IPS-20b (cell line): ENCODE data around the gene LACTB.

Experiments used
- H3K27ac ChIP-seq: one replicate; pipeline ENCODE4 v1.5.1; 2013; ENCODE audit warnings: low read length
- H3K27me3 ChIP-seq: 2 replicates; pipeline ENCODE4 v1.6.1; 2013; ENCODE audit warnings: mild to moderate bottlenecking, low read length, inconsistent platforms; ENCODE audit not compliant: insufficient read depth
- H3K36me3 ChIP-seq: 2 replicates; pipeline ENCODE4 v1.6.1; 2013; ENCODE audit warnings: low read depth, mild to moderate bottlenecking, inconsistent platforms, low read length, moderate library complexity; ENCODE audit not compliant: insufficient read depth
- H3K4me1 ChIP-seq: 2 replicates; pipeline ENCODE4 v1.6.1; 2013; ENCODE audit warnings: mild to moderate bottlenecking, control low read depth, inconsistent platforms, low read length, moderate library complexity; ENCODE audit not compliant: insufficient read depth
- H3K4me3 ChIP-seq: 2 replicates; pipeline ENCODE4 v1.5.1; 2013; ENCODE audit warnings: mild to moderate bottlenecking, low read length, inconsistent platforms
- H3K9ac ChIP-seq: 2 replicates; pipeline ENCODE4 v1.6.1; 2013; ENCODE audit warnings: low read depth, mild to moderate bottlenecking, inconsistent platforms, low read length, moderate library complexity
- H3K9me3 ChIP-seq: 2 replicates; pipeline ENCODE4 v1.6.1; 2013; ENCODE audit warnings: mild to moderate bottlenecking, low read depth, low read length, inconsistent platforms; ENCODE audit not compliant: insufficient read depth

LACTB gene

DNA sequence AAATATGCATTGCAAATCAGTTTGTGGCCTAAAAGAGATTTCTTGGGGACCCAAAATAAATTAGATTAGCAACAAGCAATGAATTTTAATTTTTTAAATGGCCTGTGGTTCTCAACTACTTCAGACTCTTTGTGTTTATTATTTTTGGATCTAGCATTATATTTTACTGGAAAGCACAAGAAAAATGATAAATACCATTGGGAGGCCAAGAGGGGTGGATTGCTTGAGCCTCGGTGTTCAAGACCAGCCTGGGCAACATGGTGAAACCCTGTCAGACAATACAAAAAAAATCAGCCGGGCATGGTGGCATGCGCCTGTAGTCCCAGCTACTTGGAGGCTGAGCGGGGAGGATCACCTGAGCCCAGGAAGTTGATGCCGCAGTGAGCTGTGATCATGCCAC is 13.6 kb downstream of the LACTB start:
- no peaks in the 10 kb centered on the region for H3K36me3 ChIP-seq
- H3K9me3 ChIP-seq: no peaks in the 10 kb centered on the region
- no peak overlapping the region for H3K4me3 ChIP-seq
- H3K4me1 ChIP-seq: no peaks in the 10 kb centered on the region
- H3K27me3 ChIP-seq: no peaks in the 10 kb centered on the region
- no peak overlapping the region for H3K9ac ChIP-seq
- H3K27ac ChIP-seq: no peak overlapping the region

DNA sequence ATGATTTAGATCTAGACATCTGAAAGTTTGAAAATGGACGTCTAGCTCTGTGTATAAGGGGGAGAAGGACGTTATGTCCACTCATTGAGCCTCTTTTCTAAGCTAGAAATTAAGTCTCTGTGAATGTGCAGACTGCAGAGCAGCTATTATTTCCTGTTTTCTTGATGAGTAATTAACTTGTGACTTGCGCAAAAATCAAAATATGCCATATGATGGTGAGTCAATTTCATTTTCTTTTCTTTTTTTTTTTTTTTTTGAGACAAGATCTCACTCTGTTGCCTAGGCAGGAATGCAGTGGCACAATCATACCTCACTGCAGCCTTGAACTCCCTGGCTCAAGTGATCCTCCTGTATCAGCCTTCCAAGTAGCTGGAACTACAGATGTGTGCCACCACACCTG is 14.1 kb downstream of the LACTB start:
- no peaks in the 10 kb centered on the region for H3K36me3 ChIP-seq
- H3K9me3 ChIP-seq: no peaks in the 10 kb centered on the region
- no peak overlapping the region for H3K9ac ChIP-seq
- H3K4me3 ChIP-seq: no peak overlapping the region
- no peaks in the 10 kb centered on the region for H3K4me1 ChIP-seq
- no peak overlapping the region for H3K27ac ChIP-seq
- no peaks in the 10 kb centered on the region for H3K27me3 ChIP-seq

DNA sequence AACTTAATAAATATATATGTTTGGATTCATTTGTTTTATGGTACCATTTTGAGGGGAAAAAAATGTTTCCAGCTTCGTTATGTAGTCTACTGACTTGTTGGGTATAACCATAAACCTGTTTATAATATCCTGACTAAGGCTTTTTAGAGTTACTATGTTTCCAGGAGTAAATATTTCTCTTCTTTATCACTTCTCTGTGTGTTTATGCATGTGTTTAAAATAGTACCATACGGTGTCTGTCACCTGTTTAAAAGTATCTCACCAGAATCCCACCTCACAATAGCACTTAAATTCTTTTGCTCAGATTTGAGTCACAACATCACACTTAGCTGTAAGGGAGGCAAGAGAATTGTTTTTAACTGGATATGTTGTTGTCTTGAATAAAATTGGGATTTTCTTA is 15.1 kb downstream of the LACTB start:
- Histone ChIP-seq H3K36me3 (no peaks in the 10 kb centered on the region), H3K9ac (no peak overlapping the region), H3K9me3 (no peaks in the 10 kb centered on the region), H3K27ac (no peak overlapping the region), H3K27me3 (no peaks in the 10 kb centered on the region), H3K4me1 (no peaks in the 10 kb centered on the region), H3K4me3 (no peak overlapping the region)

DNA sequence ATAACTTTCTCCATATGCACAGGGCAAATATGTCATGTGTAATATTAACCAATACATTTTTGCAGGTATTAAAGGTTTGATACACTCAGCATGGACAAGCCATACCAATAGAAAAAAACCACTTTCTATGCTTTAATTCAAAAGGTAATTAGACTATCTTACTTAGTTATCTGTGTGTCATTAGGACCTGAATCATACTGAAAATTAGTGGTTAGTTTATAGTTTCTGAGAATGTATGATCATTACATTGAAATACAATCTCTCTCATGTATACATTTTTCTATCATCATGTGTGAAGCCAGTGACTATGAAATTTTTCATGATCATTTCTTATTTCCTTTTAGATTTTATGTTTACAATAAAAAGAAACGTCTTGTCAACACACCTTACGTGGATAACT is 19.3 kb downstream of the LACTB start:
- no peak overlapping the region for H3K9ac ChIP-seq
- H3K36me3 ChIP-seq: no peaks in the 10 kb centered on the region
- no peak overlapping the region for H3K27ac ChIP-seq
- H3K9me3 ChIP-seq: no peaks in the 10 kb centered on the region
- H3K4me3 ChIP-seq: no peak overlapping the region
- H3K27me3 ChIP-seq: no peaks in the 10 kb centered on the region
- H3K4me1 ChIP-seq: no peaks in the 10 kb centered on the region

DNA sequence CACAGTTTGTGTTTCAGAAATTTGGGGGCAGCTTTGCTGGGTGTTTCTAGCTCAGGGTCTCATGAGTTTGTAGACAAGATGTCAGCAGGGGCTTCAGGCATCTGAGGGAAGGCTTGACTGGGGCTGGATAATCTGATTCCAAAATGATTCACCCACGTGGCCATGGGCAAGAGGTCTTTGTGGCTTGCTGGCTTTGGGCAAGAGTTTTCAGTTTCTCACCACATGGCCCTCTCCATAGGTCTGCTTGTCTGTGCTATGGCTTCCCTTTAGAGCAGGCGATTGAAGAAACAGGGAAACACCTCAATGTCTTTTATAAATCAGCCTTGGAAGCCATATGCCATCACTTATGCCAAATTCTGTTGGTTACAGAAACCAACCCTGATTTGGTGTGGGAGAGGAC is 23.8 kb downstream of the LACTB start:
- H3K27me3 ChIP-seq: no peaks in the 10 kb centered on the region
- peaks cover 6% of the 10 kb centered on the region; the same call in 1 of the 2 replicates for H3K36me3 ChIP-seq
- no peak overlapping the region for H3K9ac ChIP-seq
- no peaks in the 10 kb centered on the region for H3K9me3 ChIP-seq
- no peaks in the 10 kb centered on the region for H3K4me1 ChIP-seq
- no peak overlapping the region for H3K4me3 ChIP-seq
- no peak overlapping the region for H3K27ac ChIP-seq

DNA sequence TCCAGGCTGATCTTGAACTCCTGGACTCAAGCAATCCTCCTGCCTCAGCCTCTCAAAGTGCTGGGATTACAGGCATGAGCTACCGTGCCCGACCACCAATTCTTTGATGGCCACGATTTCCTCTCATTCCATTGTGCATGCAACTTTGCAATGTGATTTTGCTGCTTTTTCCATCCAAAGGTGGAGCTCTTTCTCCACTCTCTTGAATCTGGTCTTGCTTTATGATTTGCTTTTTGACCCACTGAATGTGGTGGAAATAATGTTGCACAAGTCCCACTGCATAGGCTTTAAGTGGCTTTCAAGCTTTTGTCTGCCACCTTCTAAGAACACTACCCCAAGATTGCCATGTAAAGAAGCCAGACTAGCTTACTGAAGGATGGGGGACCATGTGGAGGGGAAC is 25.0 kb downstream of the LACTB start:
- Histone ChIP-seq H3K27ac (no peak overlapping the region), H3K36me3 (peaks cover 9% of the 10 kb centered on the region), H3K4me3 (no peak overlapping the region), H3K4me1 (no peaks in the 10 kb centered on the region), H3K9ac (no peak overlapping the region), H3K27me3 (no peaks in the 10 kb centered on the region), H3K9me3 (no peaks in the 10 kb centered on the region)

DNA sequence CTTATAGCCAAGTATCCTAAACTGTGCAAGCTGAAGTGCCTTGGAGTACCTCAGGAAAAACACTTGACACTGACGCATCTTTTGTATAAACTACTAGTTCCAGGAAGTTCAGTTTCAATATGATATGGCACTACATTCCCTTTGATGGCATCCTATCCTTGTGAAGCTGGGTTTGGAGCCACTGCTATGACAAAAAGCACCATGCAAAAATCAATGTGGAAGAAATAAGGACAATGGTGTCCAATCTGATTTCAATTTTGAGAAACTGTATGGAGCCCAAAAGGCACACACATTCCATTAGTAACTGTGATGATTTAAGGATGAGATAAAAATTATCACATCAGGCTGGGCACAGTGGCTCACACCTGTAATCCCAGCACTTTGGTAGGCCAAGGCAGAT is 30.0 kb downstream of the LACTB start:
- Histone ChIP-seq H3K4me3 (no peak overlapping the region), H3K9ac (no peak overlapping the region), H3K27me3 (no peaks in the 10 kb centered on the region), H3K4me1 (no peaks in the 10 kb centered on the region), H3K36me3 (peaks cover 40% of the 10 kb centered on the region), H3K27ac (no peak overlapping the region), H3K9me3 (no peaks in the 10 kb centered on the region)

DNA sequence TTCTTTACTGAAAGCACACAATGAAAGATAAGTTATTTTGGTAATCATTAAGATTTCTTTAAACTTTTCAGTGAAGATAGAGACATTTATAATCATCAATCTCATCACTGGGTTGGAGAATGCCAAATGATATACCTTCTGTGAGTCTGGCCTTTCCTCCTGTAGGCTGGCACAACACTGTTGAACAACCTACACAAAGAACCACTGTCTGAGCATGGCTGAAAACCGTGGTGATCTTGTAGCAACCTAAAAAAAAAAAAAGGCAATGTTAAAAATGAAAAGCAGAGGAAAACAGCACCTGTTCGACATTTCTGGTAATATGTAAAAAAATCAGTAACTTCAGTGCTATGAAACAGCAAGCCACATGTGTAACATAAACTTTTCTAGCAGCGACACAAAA is 33.8 kb downstream of the LACTB start:
- Histone ChIP-seq H3K9me3 (no peaks in the 10 kb centered on the region), H3K9ac (no peak overlapping the region), H3K27me3 (no peaks in the 10 kb centered on the region), H3K36me3 (peaks cover 34% of the 10 kb centered on the region), H3K4me3 (no peak overlapping the region), H3K27ac (no peak overlapping the region), H3K4me1 (no peaks in the 10 kb centered on the region)

DNA sequence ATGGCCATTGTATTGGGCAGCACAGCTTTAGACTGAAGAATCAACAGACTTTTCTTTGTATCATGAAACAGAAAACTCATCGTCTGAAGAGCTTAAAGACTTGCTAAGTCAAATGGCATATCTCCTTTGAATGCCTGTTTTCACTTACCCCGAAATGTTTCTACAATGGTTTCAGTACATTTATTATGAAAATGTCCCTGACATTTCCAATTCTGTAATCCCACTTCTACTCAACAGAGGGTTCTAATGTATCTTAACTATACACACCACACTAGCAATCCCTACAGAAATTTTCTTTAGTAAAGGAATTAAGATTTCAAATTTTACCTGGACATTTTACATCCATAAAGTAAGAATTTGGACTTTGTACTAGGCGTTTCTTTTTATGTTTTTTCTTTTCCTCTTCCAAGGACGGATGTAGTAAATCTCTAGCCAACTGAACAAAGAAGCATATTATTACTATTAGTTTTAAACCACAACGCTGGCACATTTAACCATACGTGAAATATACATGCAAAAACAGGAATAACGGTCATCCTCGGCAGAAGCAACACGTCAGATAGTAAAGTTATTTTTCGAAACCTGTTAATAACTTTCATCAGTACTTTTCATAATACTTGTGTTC is 34.5 kb downstream of the LACTB start:
- H3K9me3 ChIP-seq: no peaks in the 10 kb centered on the region
- H3K27me3 ChIP-seq: no peaks in the 10 kb centered on the region
- H3K36me3 ChIP-seq: peaks cover 34% of the 10 kb centered on the region
- H3K4me1 ChIP-seq: no peaks in the 10 kb centered on the region
- peak overlapping the region; percentile 98 for H3K4me3 ChIP-seq
- H3K9ac ChIP-seq: peak overlapping the region; percentile 89; the same call in 1 of the 2 replicates
- H3K27ac ChIP-seq: no peak overlapping the region

DNA sequence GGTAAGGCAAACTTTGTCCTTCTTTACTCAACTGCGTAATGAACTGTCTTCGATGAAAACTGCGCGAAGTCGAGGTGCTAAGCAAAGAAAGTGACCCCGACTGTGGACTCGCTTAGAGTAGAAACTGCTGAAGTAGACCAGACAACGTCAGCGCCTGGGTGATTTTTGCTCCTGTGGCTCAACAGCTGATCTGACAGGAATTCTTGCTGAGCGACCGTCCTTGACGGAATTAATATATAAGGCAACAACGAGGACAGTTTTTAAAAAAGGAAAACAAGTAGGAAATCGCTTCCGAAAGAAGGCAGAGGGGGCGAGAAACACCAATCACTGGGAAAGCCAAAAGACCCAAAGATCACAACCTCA is 35.1 kb downstream of the LACTB start:
- Histone ChIP-seq H3K27ac (no peak overlapping the region), H3K27me3 (no peaks in the 10 kb centered on the region), H3K4me1 (no peaks in the 10 kb centered on the region)

DNA sequence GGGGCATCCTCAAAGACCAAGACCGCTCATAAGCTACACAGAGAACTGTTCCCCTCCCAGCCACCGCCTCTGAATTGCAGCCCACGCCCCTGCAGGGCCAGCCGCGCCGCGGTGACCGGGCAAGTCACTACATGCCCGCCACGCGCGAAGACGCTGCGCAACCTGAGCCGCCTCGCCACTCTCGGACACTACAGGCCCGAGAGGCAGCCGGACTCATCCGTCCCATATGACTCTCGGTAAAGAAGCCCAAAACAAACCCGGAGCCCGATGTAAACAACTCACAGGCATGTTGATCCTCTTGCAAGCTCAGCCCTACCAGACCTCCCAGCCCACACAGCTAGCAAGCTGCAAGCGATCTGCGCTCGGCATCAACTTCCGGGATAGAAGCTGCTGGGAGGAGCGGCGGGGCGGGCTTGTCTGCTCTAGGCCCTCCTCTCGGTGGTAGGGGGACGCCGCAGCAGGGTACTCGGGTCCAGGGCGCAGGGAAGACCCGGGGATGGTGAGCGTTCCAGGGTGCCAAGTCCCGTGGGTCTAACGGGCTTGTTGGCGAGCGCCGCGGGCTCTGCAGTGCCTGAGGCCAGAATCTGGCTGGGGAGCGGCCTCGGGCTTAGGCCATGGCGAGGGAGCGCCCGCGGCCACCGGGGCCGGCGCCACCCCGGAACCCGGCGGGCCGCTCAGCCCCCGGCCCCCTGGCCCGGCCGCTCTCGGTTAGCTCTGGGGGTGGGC is 35.6 kb downstream of the LACTB start, which contains the start of gene RPS27L:
TSS of gene RPS27L (minus strand) at position 360 of the 726 bp plus-strand sequence. CDS start at position 288, 72 bp downstream.
- Histone ChIP-seq H3K9ac (peak within 1 kb of the TSS; percentile 89), H3K36me3 (peaks cover 28% of the 10 kb centered on the region), H3K27me3 (no peaks in the 10 kb centered on the region), H3K4me3 (peak within 1 kb of the TSS; percentile 98), H3K9me3 (no peaks in the 10 kb centered on the region), H3K4me1 (no peaks in the 10 kb centered on the region), H3K27ac (peak within 1 kb of the TSS; percentile 51)

More for the DNA sequence above, 35.1 kb downstream of the LACTB start:
- Histone ChIP-seq H3K9me3 (no peaks in the 10 kb centered on the region), H3K4me3 (peak overlapping the region; percentile 98), H3K9ac (peak overlapping the region; percentile 89), H3K36me3 (peaks cover 31% of the 10 kb centered on the region)

DNA sequence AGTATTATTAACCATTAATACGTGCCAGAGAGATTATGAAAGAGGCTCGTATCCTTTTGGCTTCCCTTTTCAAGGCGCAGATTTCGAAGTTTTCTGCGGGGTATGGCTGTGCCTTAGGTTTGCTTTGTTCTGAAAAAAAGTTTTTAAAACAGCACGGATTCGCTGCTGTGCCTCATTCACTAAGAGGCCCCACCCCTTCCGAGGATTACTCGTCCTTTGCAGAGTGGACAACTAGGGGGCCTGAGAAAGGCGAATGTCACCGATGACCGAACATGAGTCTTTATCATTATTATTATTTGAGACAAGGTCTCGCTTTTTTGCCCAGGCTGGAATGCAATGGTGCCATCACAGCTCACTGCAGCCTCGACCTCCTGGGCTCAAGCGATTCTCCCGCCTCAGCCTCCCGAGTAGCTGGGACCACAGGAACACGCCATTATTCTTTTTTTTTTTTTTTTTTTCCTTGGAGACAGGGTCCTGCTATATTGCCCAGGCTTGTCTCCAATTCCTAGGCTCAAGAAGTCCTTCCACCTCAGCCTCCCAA is 36.3 kb downstream of the LACTB start:
- Histone ChIP-seq H3K9me3 (no peaks in the 10 kb centered on the region), H3K27me3 (no peaks in the 10 kb centered on the region), H3K4me3 (peak overlapping the region; percentile 98), H3K36me3 (peaks cover 22% of the 10 kb centered on the region), H3K9ac (peak overlapping the region; percentile 89; the same call in 1 of the 2 replicates), H3K4me1 (no peaks in the 10 kb centered on the region), H3K27ac (peak overlapping the region; percentile 51)
